Muscle layer of duodenum (tissue), 2 donors: ENCODE measurements around the gene TOM1L1.
"Not testable (repeated sequence)": the region's sequence is repeated elsewhere in the genome, so short reads cannot be mapped to it uniquely, and the experiment has no call there.

Source experiments
- H3K27ac ChIP-seq: one replicate; pipeline ENCODE4 v1.7.0; 2013; ENCODE audit warnings: mild to moderate bottlenecking, low read length
- H3K27me3 ChIP-seq: one replicate; pipeline ENCODE4 v1.7.0; 2013; ENCODE audit warnings: low read depth, mild to moderate bottlenecking, control low read depth, low read length
- H3K36me3 ChIP-seq, 2 donors: one replicate each; pipeline ENCODE4 v1.7.0; 2013; ENCODE audit warnings: low read length in 2 of 2, control low read depth in 1 of 2, mild to moderate bottlenecking in 1 of 2; ENCODE audit not compliant: insufficient read depth in 2 of 2, control insufficient read depth in 1 of 2
- H3K4me1 ChIP-seq, 2 donors: one replicate each; pipeline ENCODE4 v1.7.0; 2013; ENCODE audit warnings: low read length in 2 of 2, mild to moderate bottlenecking in 2 of 2, control low read depth in 1 of 2, moderate library complexity in 1 of 2; ENCODE audit not compliant: insufficient read depth in 2 of 2, control insufficient read depth in 1 of 2
- H3K4me3 ChIP-seq, 2 donors: one replicate each; pipeline ENCODE4 v1.7.0; 2013; ENCODE audit warnings: low read length in 2 of 2, low read depth in 1 of 2, mild to moderate bottlenecking in 1 of 2
- H3K9me3 ChIP-seq, 2 donors: one replicate each; pipeline ENCODE4 v1.7.0; 2013; ENCODE audit warnings: low read length in 2 of 2, control low read depth in 1 of 2, mild to moderate bottlenecking in 1 of 2; ENCODE audit not compliant: control insufficient read depth in 1 of 2
- donor health status: healthy.

The TOM1L1 gene

GRCh38 chr17:54900457-54901229 lies at the start of gene TOM1L1:
Gene TOM1L1, plus strand, starts transcription at chr17:54900852. Its CDS starts 14 bp downstream, at chr17:54900866.
- no peaks in the 10 kb centered on the region for H3K36me3 ChIP-seq
- peaks cover 0 to 13% of the 10 kb centered on the region in 2 donors for H3K4me1 ChIP-seq
- H3K27ac ChIP-seq = peak within 1 kb of the TSS; percentile 50
- no peaks in the 10 kb centered on the region for H3K9me3 ChIP-seq
- H3K4me3 ChIP-seq = peak within 1 kb of the TSS; percentile 58 to 73
- H3K27me3 ChIP-seq = no peaks in the 10 kb centered on the region

DNA sequence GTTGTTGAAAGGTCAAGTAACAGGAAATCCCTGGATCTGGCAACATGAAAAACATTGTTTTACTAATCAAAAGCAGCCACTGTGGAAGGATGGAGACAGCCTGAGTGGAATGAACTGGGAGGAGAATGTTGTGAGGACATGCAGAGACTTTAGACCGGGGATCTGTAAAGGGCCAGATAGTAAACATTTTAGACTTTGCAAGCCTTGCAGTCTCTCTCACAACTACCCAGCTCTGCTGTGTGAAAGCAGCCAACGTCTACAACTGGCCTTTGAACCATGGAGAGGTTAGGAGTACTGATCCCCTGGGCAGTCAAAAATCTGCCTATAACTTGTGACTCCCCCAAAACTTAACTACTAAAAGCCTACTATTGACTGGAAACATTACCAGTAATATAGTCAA lies 41.5 kb upstream of the TOM1L1 start:
- Histone ChIP-seq H3K4me3 (no peak overlapping the region), H3K27me3 (no peaks in the 10 kb centered on the region), H3K4me1 (no peaks in the 10 kb centered on the region), H3K9me3 (no peaks in the 10 kb centered on the region), H3K36me3 (no peaks in the 10 kb centered on the region), H3K27ac (no peak overlapping the region)

- Histone ChIP-seq H3K27me3 (no peaks in the 10 kb centered on the region), H3K27ac (no peak overlapping the region), H3K9me3 (no peaks in the 10 kb centered on the region), H3K36me3 (no peaks in the 10 kb centered on the region), H3K4me1 (no peaks in the 10 kb centered on the region), H3K4me3 (no peak overlapping the region)
Observed at GRCh38 chr17:54860617-54861470, 39.8 kb upstream of the TOM1L1 start.

GRCh38 chr17:54861471-54861983 lies 39.1 kb upstream of the TOM1L1 start:
- no peaks in the 10 kb centered on the region for H3K36me3 ChIP-seq
- H3K27ac ChIP-seq = no peak overlapping the region
- no peaks in the 10 kb centered on the region for H3K27me3 ChIP-seq
- no peaks in the 10 kb centered on the region for H3K9me3 ChIP-seq
- no peak overlapping the region for H3K4me3 ChIP-seq
- H3K4me1 ChIP-seq = no peaks in the 10 kb centered on the region

GRCh38 chr17:54863176-54863575 lies 37.5 kb upstream of the TOM1L1 start:
- Histone ChIP-seq H3K36me3 (no peaks in the 10 kb centered on the region), H3K27ac (no peak overlapping the region), H3K4me1 (no peaks in the 10 kb centered on the region), H3K27me3 (no peaks in the 10 kb centered on the region), H3K4me3 (no peak overlapping the region), H3K9me3 (no peaks in the 10 kb centered on the region)

- Histone ChIP-seq H3K4me3 (no peak overlapping the region), H3K36me3 (no peaks in the 10 kb centered on the region), H3K9me3 (no peaks in the 10 kb centered on the region), H3K4me1 (no peaks in the 10 kb centered on the region), H3K27me3 (no peaks in the 10 kb centered on the region), H3K27ac (no peak overlapping the region)
Observed at GRCh38 chr17:54864070-54864469, 36.6 kb upstream of the TOM1L1 start.

DNA sequence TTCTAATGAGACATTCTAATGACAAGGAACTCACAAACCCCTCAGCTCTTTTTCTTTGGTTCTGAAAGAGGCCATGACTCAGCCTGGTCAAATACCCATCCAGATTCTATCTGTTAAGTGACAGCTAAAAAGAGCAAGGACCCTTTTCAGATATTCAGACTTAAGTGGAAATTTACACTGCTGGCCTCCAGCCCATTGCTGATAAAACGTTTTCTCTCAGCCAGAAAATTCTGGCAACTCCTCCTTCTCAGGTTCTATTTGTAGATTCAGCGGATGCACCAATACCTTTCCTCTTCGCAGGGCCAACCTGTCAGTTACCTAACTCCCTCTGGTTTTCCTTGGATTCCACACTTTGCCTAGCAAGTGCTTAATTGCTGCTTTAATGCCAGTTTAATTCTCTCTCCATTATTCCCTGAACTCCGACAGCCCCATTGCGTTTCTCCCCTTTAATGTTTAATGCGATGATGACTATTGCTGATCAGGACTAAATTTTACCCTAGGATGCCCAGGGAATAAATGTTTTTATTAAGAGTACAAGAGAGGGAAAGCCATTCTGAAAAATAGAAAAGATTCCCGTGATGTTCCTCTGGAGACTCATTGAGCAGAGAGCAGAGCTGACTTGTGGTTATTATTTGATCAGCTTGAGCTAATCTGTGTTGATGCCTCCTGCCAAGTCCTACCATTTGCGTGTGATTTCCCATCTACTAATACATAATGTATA lies 35.9 kb upstream of the TOM1L1 start:
- H3K4me1 ChIP-seq = no peaks in the 10 kb centered on the region
- no peaks in the 10 kb centered on the region for H3K36me3 ChIP-seq
- no peak overlapping the region for H3K27ac ChIP-seq
- H3K4me3 ChIP-seq = no peak overlapping the region
- no peaks in the 10 kb centered on the region for H3K9me3 ChIP-seq
- H3K27me3 ChIP-seq = no peaks in the 10 kb centered on the region

DNA sequence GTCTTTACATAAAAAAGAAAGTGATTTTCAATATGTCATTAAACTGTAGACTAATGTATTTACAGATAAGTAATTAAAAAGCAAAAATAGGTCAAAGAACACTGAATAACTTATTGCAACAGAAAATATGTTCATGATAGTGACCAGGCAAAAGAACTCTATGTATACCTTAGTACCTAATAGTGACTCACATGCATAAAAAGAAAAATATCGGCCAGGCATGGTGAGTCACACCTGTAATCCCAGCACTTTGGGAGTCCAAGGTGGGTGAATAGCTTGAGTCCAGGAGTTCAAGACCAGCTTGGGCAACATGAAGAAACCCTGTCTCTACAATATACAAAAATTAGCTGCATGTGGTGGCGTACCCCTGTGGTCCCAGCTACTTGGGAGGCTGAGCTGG lies 33.0 kb upstream of the TOM1L1 start:
- H3K27me3 ChIP-seq = no peaks in the 10 kb centered on the region
- H3K9me3 ChIP-seq = no peaks in the 10 kb centered on the region
- no peaks in the 10 kb centered on the region for H3K4me1 ChIP-seq
- H3K36me3 ChIP-seq = no peaks in the 10 kb centered on the region
- H3K27ac ChIP-seq = no peak overlapping the region
- no peak overlapping the region for H3K4me3 ChIP-seq

- Histone ChIP-seq H3K9me3 (no peaks in the 10 kb centered on the region), H3K4me3 (no peak overlapping the region), H3K27me3 (no peaks in the 10 kb centered on the region), H3K4me1 (no peaks in the 10 kb centered on the region), H3K36me3 (no peaks in the 10 kb centered on the region), H3K27ac (no peak overlapping the region)
Observed at GRCh38 chr17:54870671-54871175, 29.9 kb upstream of the TOM1L1 start.

DNA sequence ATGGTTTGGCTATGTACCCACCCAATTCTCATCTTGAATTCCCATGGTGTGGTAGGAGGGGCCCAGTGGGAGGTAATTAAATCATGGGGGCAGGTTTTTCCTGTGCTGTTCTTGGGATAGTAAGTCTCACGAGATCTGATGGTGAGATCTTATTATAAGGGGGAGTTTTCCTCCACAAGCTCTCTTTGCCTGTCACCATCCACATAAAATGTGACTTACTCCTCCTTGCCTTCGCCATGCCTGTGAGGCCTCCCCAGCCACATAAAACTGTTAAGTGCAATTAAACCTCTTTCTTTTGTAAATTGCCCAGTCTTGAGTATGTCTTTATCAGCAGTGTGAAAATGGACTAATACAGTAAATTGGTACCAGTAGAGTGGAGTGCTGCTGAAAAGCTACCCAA lies 24.7 kb upstream of the TOM1L1 start:
- not testable (repeated sequence) for H3K27ac ChIP-seq

DNA sequence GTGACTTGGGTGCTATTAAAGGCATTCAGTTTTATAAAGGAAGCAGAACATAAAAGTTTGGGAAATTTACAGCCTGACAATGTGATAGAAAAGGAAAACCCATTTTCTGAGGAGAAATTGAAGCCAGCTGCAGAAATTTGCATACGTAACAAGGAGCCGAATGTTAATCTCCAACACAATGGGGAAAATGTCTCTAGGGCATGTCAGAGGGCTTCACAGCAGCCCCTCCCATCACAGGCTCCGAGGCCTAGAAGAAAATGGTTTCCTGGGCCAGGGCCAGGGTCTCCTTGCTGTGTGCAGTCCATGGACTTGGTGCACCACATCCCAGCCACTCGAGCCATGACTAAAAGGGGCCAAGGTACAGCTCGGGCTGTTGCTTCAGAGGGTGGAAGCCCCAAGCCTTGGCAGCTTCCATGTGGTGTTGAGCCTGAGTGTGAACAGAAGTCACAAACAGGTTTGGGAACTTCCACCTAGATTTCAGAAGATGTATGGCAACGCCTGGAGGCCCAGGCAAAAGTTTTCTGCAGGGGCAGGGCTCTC lies 23.9 kb upstream of the TOM1L1 start:
- no peaks in the 10 kb centered on the region for H3K27me3 ChIP-seq
- no peaks in the 10 kb centered on the region for H3K9me3 ChIP-seq
- H3K4me1 ChIP-seq = no peaks in the 10 kb centered on the region
- H3K36me3 ChIP-seq = no peaks in the 10 kb centered on the region
- H3K27ac ChIP-seq = no peak overlapping the region
- H3K4me3 ChIP-seq = no peak overlapping the region

More for the DNA sequence above, 24.7 kb upstream of the TOM1L1 start:
- H3K4me1 ChIP-seq, H3K27me3 ChIP-seq, H3K4me3 ChIP-seq, H3K36me3 ChIP-seq, H3K9me3 ChIP-seq: not testable (repeated sequence)
